Activated T-cell treated with anti-CD3 and anti-CD28 coated beads, Interleukin-2, amount 50 U/mL, for 4 hours (primary cell): ENCODE data around the gene DPP10. TPM values are rescaled to one million over a fixed set of nuclear protein-coding genes. Genes with fewer than 3 reads are reported as not detected.

ENCODE experiments used
- ATAC-seq, 2 donors: fragments of 200-7000 bp; cut with Tn5 transposase; one replicate each; pipeline ENCODE4 v1.10.0; 2021
- DNase-seq: peaks from one replicate; pipeline ENCODE4 v3.0.0-alpha.2; 2020
- H3K27me3 Mint-ChIP-seq: one replicate; pipeline ENCODE4 v1.8.0; 2021; ENCODE audit warnings: low read depth, mixed read lengths
- H3K36me3 Mint-ChIP-seq: one replicate; pipeline ENCODE4 v1.8.0; 2022; ENCODE audit warnings: mixed read lengths; ENCODE audit not compliant: insufficient read depth
- H3K4me1 Mint-ChIP-seq: one replicate; pipeline ENCODE4 v1.8.0; 2021; ENCODE audit warnings: low read depth, mixed read lengths
- H3K4me3 Mint-ChIP-seq: one replicate; pipeline ENCODE4 v1.8.0; 2021; ENCODE audit warnings: mild to moderate bottlenecking, moderate library complexity, mixed read lengths
- H3K9me3 Mint-ChIP-seq: one replicate; pipeline ENCODE4 v1.8.0; 2021; ENCODE audit warnings: mixed read lengths
- total RNA-seq, 3 donors: library from RNA; stranded (reverse); gene quantifications; one replicate each; pipeline ENCODE4 v1.2.1, GENCODE V29; 2021

The DPP10 gene
- total RNA-seq, 3 donors from 2014 or later = not detected

DNA sequence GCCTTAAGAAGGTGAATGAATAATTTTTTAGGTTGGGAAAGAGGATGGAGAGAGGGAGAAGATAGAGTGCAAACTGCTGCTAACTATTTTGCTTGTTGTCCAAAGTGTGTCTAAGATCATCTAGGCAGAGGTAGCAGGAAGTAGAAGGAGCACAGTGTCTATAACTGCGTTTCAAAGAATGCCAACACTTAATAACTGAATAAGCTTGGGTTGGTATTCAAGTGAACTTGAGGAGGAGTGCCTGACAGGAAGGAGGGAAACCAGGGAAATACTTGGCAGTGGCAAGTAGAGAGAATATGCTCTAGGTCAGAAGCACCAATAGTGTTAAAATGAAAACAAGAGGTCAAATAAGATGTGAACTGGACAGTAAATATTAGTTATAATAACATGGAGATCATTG, 155.9 kb downstream of the DPP10 start:
- Mint-ChIP-seq H3K27me3 (no peaks in the 10 kb centered on the region), H3K4me3 (no peak overlapping the region), H3K4me1 (no peaks in the 10 kb centered on the region), H3K36me3 (no peaks in the 10 kb centered on the region), H3K9me3 (no peaks in the 10 kb centered on the region)
- ATAC-seq = no peak
- DNase-seq = no peak

DNA sequence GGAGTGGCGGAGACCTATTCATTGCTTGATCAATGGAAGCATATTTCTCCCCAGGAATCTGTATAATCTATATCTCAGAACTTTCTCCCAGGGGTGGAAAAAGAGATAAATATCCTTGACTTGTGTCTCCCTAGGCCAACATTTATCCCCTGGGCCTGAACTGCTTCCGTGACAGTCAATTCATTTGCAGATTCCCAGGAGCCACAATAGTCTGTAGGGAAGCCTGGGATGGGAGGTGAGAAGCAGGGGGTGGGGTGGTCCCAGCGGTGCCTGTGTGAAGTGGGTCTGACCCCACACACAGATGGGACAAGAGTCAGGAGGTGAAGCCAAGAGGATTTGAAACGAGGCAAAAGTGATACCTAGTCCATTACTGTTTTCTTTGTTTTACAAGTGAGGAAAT, 166.8 kb downstream of the DPP10 start:
- H3K36me3 Mint-ChIP-seq = no peaks in the 10 kb centered on the region
- DNase-seq (no peak), ATAC-seq (no peak)
- H3K4me1 Mint-ChIP-seq = no peaks in the 10 kb centered on the region
- H3K4me3 Mint-ChIP-seq = no peak overlapping the region
- H3K27me3 Mint-ChIP-seq = no peaks in the 10 kb centered on the region
- H3K9me3 Mint-ChIP-seq = no peaks in the 10 kb centered on the region

GRCh38 chr2:114609801-114610200, 167.4 kb downstream of the DPP10 start:
- H3K4me3 Mint-ChIP-seq = no peak overlapping the region
- DNase-seq (no peak), ATAC-seq (no peak)
- H3K4me1 Mint-ChIP-seq = no peaks in the 10 kb centered on the region
- no peaks in the 10 kb centered on the region for H3K36me3 Mint-ChIP-seq
- no peaks in the 10 kb centered on the region for H3K9me3 Mint-ChIP-seq
- no peaks in the 10 kb centered on the region for H3K27me3 Mint-ChIP-seq

- Mint-ChIP-seq H3K9me3 (no peaks in the 10 kb centered on the region), H3K36me3 (no peaks in the 10 kb centered on the region), H3K27me3 (no peaks in the 10 kb centered on the region), H3K4me3 (no peak overlapping the region), H3K4me1 (no peaks in the 10 kb centered on the region)
- DNase-seq = no peak
- no peak for ATAC-seq
Observed at GRCh38 chr2:114610677-114611076, 168.2 kb downstream of the DPP10 start.

- ATAC-seq (no peak), DNase-seq (no peak)
- H3K36me3 Mint-ChIP-seq = no peaks in the 10 kb centered on the region
- H3K27me3 Mint-ChIP-seq = peaks cover 2% of the 10 kb centered on the region
- no peaks in the 10 kb centered on the region for H3K9me3 Mint-ChIP-seq
- H3K4me1 Mint-ChIP-seq = no peaks in the 10 kb centered on the region
- H3K4me3 Mint-ChIP-seq = no peak overlapping the region
Observed at GRCh38 chr2:114614592-114614991, 172.2 kb downstream of the DPP10 start.

GRCh38 chr2:114628481-114628880, 186.0 kb downstream of the DPP10 start:
- H3K27me3 Mint-ChIP-seq = no peaks in the 10 kb centered on the region
- no peaks in the 10 kb centered on the region for H3K4me1 Mint-ChIP-seq
- DNase-seq (no peak), ATAC-seq (no peak)
- no peaks in the 10 kb centered on the region for H3K36me3 Mint-ChIP-seq
- no peak overlapping the region for H3K4me3 Mint-ChIP-seq
- no peaks in the 10 kb centered on the region for H3K9me3 Mint-ChIP-seq

DNA sequence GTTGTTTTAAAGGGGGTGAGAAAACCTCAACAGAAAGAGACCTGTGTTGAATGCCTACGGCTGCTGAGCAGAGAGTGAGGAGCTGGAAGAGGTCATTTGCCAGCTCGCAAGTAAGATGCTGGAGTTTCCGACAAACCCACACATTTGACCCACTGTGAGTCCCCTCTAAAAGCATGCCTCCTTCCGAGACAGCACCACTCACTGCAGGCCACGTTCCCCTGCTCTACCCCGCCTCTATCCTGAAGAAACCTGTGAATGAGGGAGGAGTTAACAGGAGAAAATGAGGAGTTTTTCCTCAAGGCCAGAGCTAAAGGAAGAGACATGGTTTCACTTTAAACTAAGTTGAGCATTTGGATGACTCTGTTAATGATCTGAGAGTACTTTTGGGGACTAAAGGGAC, 188.7 kb downstream of the DPP10 start:
- ATAC-seq (no peak), DNase-seq (no peak)
- H3K4me1 Mint-ChIP-seq = no peaks in the 10 kb centered on the region
- H3K4me3 Mint-ChIP-seq = no peak overlapping the region
- H3K9me3 Mint-ChIP-seq = no peaks in the 10 kb centered on the region
- H3K36me3 Mint-ChIP-seq = no peaks in the 10 kb centered on the region
- peaks cover under 1% of the 10 kb centered on the region for H3K27me3 Mint-ChIP-seq

- no peaks in the 10 kb centered on the region for H3K36me3 Mint-ChIP-seq
- no peaks in the 10 kb centered on the region for H3K4me1 Mint-ChIP-seq
- no peak for ATAC-seq
- DNase-seq = no peak
- no peak overlapping the region for H3K4me3 Mint-ChIP-seq
- no peaks in the 10 kb centered on the region for H3K27me3 Mint-ChIP-seq
- H3K9me3 Mint-ChIP-seq = peaks cover 4% of the 10 kb centered on the region
Observed at GRCh38 chr2:114642166-114642770, 199.8 kb downstream of the DPP10 start.

DNA sequence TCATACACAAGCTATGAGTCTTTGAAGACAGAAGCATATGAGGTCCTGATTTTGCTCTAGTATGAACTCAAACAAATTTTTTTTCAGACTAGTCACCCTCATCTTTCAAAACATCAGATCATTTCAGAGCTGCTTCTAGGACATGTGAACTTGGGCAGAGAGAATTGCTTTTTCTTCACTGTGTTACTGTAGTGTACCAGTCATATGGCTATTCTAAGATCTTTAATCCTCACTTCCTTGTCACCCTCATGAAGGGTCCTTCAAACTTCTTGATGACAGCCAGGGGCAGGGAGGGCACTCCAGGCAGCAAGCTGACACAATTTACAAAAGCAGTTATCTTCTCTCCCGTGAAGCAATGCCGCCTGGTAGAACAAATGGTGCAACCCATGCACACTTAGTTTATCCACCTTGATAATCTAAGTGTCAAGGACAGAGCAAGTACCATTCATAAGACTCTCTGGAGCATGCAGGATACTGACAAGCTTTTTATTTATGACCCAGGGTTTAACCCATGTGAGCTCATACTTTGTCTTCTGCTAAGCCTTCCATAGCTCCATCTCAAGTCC, 200.6 kb downstream of the DPP10 start:
- Mint-ChIP-seq H3K4me3 (no peak overlapping the region), H3K36me3 (no peaks in the 10 kb centered on the region), H3K9me3 (peaks cover 4% of the 10 kb centered on the region), H3K27me3 (no peaks in the 10 kb centered on the region), H3K4me1 (no peaks in the 10 kb centered on the region)
- DNase-seq (no peak), ATAC-seq (no peak)

DNA sequence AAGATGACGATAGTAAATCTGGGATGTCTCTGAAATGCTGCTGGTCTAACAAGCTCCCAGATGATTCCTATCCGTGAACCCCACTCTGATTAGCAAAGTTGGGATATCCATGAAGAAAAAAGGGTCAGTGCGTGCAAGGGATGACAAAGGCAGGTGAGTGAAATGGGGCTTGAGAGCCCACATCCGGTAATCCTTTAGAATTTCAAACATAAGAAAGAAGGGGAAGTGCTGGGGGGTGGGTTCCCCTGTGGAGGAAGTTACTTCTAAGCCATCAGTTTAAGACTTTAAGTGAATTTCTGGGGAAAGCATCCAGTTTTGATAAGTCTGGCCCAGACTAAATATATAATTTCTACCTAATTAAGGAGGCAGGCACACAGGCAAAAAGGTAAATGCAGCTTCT, 209.5 kb downstream of the DPP10 start:
- peaks cover 1% of the 10 kb centered on the region for H3K4me1 Mint-ChIP-seq
- H3K36me3 Mint-ChIP-seq = no peaks in the 10 kb centered on the region
- ATAC-seq (no peak), DNase-seq (no peak)
- H3K9me3 Mint-ChIP-seq = no peaks in the 10 kb centered on the region
- H3K4me3 Mint-ChIP-seq = no peak overlapping the region
- H3K27me3 Mint-ChIP-seq = peaks cover 3% of the 10 kb centered on the region

- Mint-ChIP-seq H3K36me3 (no peaks in the 10 kb centered on the region), H3K4me1 (peaks cover 10% of the 10 kb centered on the region), H3K9me3 (peaks cover 4% of the 10 kb centered on the region), H3K4me3 (no peak overlapping the region), H3K27me3 (peaks cover 22% of the 10 kb centered on the region)
- ATAC-seq (no peak), DNase-seq (no peak)
Observed at GRCh38 chr2:114659880-114660279, 217.4 kb downstream of the DPP10 start.

DNA sequence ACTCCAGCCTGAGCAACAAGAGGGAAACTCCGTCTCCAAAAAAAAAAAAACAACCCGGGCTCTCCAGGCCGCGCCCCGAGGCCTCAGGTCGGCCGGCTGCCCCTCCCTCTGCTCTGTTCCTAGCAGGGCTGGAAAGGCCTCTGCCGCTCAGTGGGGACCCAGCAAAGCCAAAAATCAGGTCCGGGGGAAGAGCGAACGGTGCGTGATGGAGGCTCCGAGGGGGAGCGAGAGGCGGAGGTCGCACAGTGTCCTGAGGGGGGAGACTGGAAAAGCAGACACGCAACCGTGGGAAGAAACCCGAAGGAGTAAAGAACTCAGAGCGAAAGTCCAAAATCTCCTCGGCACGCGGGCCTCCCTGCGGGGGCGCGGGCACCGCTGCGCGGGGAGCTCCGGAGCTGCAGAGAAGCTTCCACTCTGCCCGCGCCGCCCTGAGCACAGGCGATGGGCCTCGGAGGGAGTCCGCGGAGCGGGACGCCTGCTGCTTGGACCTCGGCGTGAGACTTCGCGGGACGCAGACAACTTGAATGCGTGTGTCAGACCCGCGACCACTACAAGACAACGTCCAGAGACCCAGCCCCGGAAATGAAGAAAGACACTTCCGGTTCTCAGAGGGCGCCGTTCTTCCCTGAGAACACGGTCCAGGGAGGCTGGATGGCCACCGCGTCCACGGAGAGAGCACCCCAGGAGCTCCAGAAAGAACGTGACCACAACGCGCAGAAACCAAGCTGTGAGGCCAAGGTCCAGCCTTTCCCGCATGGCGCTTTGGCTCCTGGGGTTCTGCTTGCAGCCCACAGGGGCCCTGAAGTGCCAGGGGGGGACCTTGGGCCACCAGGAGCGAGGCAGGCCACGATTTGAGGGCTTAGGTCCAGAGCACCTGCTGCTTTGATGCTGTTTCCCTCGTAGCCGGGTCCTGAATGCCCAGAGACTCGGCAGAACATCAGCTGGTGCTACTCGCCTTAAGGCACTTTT, 219.8 kb downstream of the DPP10 start:
- Mint-ChIP-seq H3K4me1 (peaks cover 10% of the 10 kb centered on the region), H3K36me3 (no peaks in the 10 kb centered on the region), H3K27me3 (peaks cover 19% of the 10 kb centered on the region), H3K9me3 (peaks cover 4% of the 10 kb centered on the region), H3K4me3 (peak overlapping the region; percentile 71)
- ATAC-seq (no peak), DNase-seq (no peak)

DNA sequence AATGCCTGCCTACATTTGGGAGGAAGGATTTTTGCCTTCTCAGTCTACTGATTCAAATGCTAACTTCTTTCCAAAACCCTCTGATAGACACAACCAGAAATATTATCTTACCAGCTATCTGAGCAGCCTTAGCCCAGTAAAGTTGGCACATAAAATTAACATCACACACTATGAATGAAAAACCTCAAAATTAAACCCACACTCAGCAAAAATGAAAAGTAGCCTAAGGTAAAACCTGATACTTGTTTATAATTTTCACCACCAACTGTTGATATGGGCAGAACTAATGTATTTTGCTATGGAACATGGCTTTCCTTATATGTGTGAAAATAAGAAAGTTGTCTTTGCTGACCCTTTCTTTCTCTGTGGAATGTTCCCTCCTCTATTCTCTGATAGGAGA, 226.0 kb downstream of the DPP10 start:
- no peak for DNase-seq
- no peak for ATAC-seq
- Mint-ChIP-seq H3K4me1 (no peaks in the 10 kb centered on the region), H3K4me3 (no peak overlapping the region), H3K9me3 (no peaks in the 10 kb centered on the region), H3K36me3 (no peaks in the 10 kb centered on the region), H3K27me3 (no peaks in the 10 kb centered on the region)

DNA sequence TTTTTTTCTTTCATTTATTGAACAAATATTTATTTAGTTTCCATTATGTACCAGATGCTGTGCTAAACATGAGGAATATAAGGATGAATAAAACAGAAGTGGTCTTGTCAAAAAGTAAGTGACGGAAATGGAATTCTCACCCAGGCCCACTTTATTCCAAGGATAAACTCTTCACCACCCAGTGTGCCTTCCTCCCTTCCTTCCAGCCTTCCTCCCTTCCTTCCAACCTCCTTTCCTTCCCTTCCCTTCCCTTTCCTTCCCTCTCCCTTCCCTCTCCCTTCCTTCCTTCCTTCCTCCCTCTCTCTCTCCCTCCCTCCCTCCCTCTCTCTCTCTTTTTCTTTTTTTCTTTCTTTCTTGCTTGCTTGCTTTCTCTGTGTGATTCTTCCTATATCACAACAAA, 240.8 kb downstream of the DPP10 start:
- H3K4me1 Mint-ChIP-seq = peaks cover 1% of the 10 kb centered on the region
- H3K27me3 Mint-ChIP-seq = peaks cover 2% of the 10 kb centered on the region
- H3K9me3 Mint-ChIP-seq = no peaks in the 10 kb centered on the region
- no peak for ATAC-seq
- no peak overlapping the region for H3K4me3 Mint-ChIP-seq
- DNase-seq = no peak
- H3K36me3 Mint-ChIP-seq = no peaks in the 10 kb centered on the region

GRCh38 chr2:114684403-114684802, 242.0 kb downstream of the DPP10 start:
- ATAC-seq = peak; percentile 46 to 52
- Mint-ChIP-seq H3K36me3 (no peaks in the 10 kb centered on the region), H3K27me3 (peaks cover 2% of the 10 kb centered on the region), H3K9me3 (no peaks in the 10 kb centered on the region), H3K4me3 (no peak overlapping the region), H3K4me1 (peaks cover 1% of the 10 kb centered on the region)
- DNase-seq = no peak
